ENCODE results near the gene CRTC1.

- TF ChIP-seq EZH2phosphoT487 (IDR thresholded peaks at IDR 0.05; ENCODE audit: insufficient read depth, low read depth) (no peak), EZH2 (IDR thresholded peaks at IDR 0.05; ENCODE audit: insufficient read depth, poor library complexity, severe bottlenecking) (no peak)
Observed at GRCh38 chr19:18785179-18786124, 102.0 kb downstream of the CRTC1 start.
